ENCODE results near the gene BPIFB2. TPM values are rescaled to one million over a fixed set of nuclear protein-coding genes. Genes with fewer than 3 reads are reported as not detected.

BPIFB2 gene
- polyA plus RNA-seq, 1 donor from 2014 or later, result not detected

DNA sequence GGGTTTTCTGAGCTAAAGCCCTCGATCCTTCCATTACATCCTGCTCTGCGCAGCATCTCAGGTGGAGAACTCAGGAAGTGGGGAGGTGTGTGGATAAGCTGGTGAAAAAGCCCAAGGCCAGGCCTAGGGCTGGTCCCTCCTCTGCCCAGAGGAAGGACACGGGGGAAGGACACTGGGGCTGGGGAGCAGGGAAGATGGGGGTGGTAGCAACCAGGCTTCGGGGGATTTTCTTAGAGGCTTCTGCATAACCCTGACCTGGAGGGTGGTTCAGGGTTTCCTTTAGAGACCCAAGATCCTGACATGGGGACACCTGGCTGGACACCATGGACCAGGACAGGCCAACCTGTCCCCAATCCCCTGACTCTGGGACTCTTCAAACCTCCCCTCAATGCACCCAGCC, 41.1 kb upstream of the BPIFB2 start:
- H3K79me2 ChIP-seq (replicated peaks; ENCODE audit: insufficient read depth, low read length), result no peaks in the 10 kb centered on the region
- no peaks in the 10 kb centered on the region for H3F3A ChIP-seq (ENCODE audit: insufficient read depth, low read length, poor library complexity, severe bottlenecking)
- no peak overlapping the region for H3K4me2 ChIP-seq (ENCODE audit: low read length)
- H4K20me1 ChIP-seq (ENCODE audit: insufficient read depth), result no peaks in the 10 kb centered on the region
- no peak overlapping the region for H3K4me3 ChIP-seq (ENCODE audit: low read length)
- H3K9me3 ChIP-seq (ENCODE audit: low read length), result no peaks in the 10 kb centered on the region
- no peaks in the 10 kb centered on the region for H3K27me3 ChIP-seq (ENCODE audit: insufficient read depth, low read depth, low read length)
- H3K27ac ChIP-seq (ENCODE audit: low read length), result no peak overlapping the region
- H2AFZ ChIP-seq (ENCODE audit: low read depth, low read length), result no peak overlapping the region
- no peaks in the 10 kb centered on the region for H3K9me2 ChIP-seq (ENCODE audit: insufficient read depth, low read length)
- H3K9ac ChIP-seq (ENCODE audit: low read length), result no peak overlapping the region
- no peak for TF ChIP-seq MXI1 (conservative IDR thresholded peaks at IDR 0.05; ENCODE audit: poor library complexity, severe bottlenecking)
- TF ChIP-seq, protein P1, sequence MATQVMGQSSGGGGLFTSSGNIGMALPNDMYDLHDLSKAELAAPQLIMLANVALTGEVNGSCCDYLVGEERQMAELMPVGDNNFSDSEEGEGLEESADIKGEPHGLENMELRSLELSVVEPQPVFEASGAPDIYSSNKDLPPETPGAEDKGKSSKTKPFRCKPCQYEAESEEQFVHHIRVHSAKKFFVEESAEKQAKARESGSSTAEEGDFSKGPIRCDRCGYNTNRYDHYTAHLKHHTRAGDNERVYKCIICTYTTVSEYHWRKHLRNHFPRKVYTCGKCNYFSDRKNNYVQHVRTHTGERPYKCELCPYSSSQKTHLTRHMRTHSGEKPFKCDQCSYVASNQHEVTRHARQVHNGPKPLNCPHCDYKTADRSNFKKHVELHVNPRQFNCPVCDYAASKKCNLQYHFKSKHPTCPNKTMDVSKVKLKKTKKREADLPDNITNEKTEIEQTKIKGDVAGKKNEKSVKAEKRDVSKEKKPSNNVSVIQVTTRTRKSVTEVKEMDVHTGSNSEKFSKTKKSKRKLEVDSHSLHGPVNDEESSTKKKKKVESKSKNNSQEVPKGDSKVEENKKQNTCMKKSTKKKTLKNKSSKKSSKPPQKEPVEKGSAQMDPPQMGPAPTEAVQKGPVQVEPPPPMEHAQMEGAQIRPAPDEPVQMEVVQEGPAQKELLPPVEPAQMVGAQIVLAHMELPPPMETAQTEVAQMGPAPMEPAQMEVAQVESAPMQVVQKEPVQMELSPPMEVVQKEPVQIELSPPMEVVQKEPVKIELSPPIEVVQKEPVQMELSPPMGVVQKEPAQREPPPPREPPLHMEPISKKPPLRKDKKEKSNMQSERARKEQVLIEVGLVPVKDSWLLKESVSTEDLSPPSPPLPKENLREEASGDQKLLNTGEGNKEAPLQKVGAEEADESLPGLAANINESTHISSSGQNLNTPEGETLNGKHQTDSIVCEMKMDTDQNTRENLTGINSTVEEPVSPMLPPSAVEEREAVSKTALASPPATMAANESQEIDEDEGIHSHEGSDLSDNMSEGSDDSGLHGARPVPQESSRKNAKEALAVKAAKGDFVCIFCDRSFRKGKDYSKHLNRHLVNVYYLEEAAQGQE (IDR thresholded peaks at IDR 0.05; ENCODE audit: borderline replicate concordance), result no peak
- TF ChIP-seq POLR2AphosphoS5 (IDR thresholded peaks at IDR 0.05), result no peak
- TF ChIP-seq SMC3 (conservative IDR thresholded peaks at IDR 0.05; ENCODE audit: poor library complexity), result no peak
- TF ChIP-seq EZH2 (IDR thresholded peaks at IDR 0.05; ENCODE audit: borderline replicate concordance, insufficient read depth, low read length, poor library complexity, severe bottlenecking), result no peak
- TF ChIP-seq CTCF (IDR thresholded peaks at IDR 0.05; ENCODE audit: poor library complexity, severe bottlenecking), result no peak
- TF ChIP-seq EP300 (conservative IDR thresholded peaks at IDR 0.05; ENCODE audit: poor library complexity, severe bottlenecking), result no peak
- no peak for TF ChIP-seq TAF1 (IDR thresholded peaks at IDR 0.05; ENCODE audit: low read depth)
- TF ChIP-seq RAD21 (conservative IDR thresholded peaks at IDR 0.05), result no peak
- no peaks in the 10 kb centered on the region for H3K36me3 ChIP-seq (ENCODE audit: insufficient read depth, low read length)

DNA sequence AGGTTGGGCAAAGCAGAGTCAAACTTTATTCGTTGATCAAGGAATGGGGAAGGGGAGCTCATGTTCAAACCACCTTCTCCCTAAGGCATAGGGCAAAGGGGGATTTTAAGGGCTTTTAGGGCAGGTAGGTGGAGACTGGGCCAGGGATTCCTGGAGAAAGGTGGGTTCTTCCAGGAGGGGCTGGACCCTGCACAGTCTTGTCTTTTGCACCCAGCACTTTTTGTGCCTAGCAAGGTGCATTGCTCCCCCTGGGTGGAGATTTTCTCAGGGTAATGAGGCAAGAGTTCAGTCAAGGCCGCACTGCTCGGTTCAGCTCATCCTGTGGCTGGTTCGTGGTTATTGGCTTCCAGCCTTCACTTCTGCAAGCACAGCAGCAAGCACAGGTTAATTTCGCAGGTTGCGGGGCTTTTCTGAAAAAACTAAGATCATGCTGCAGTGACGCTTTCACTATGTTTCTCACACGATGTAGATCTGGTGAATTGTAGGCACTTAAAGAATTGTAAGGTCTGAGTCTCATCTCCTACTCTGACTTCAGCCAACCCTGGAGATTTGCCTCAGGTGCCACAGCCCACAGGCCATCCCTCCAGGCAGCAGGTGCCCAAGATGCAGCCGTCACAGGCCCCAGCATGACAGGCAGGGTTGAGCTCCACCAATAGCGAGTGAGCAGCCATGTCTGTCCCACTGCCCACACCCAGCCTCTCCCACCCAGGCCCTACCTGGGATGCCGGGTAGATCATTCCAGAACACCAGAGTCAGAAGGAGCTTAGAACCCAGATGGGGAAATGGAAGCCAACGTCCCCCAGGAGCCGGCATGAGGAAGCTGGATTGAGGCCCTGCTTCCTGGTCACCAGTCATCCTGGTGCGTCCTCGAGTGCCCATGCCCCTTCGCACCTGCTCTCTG, 40.4 kb upstream of the BPIFB2 start:
- Histone ChIP-seq H3K4me3 (ENCODE audit: low read length) (no peak overlapping the region), H3K27me3 (ENCODE audit: insufficient read depth, low read depth, low read length) (no peaks in the 10 kb centered on the region), H3K9me3 (ENCODE audit: low read length) (no peaks in the 10 kb centered on the region), H3K36me3 (ENCODE audit: insufficient read depth, low read length) (no peaks in the 10 kb centered on the region), H3K4me2 (ENCODE audit: low read length) (no peak overlapping the region), H3K9ac (ENCODE audit: low read length) (no peak overlapping the region), H3F3A (ENCODE audit: insufficient read depth, low read length, poor library complexity, severe bottlenecking) (no peaks in the 10 kb centered on the region), H3K9me2 (ENCODE audit: insufficient read depth, low read length) (no peaks in the 10 kb centered on the region), H4K20me1 (ENCODE audit: insufficient read depth) (no peaks in the 10 kb centered on the region), H2AFZ (ENCODE audit: low read depth, low read length) (no peak overlapping the region), H3K27ac (ENCODE audit: low read length) (no peak overlapping the region), H3K79me2 (replicated peaks; ENCODE audit: insufficient read depth, low read length) (no peaks in the 10 kb centered on the region)
- TF ChIP-seq RAD21 (conservative IDR thresholded peaks at IDR 0.05) (no peak), TAF1 (IDR thresholded peaks at IDR 0.05; ENCODE audit: low read depth) (no peak)

All from neural cell (in vitro differentiated cells).